Left renal pelvis (tissue), 4 donors: ENCODE data around the gene MACROD1. TPM values are rescaled to one million over a fixed set of nuclear protein-coding genes. Genes with fewer than 3 reads are reported as not detected.

ENCODE experiments used
- DNase-seq, 4 donors: peaks; one replicate each; pipeline ENCODE4 v3.0.0-alpha.2; 2013; ENCODE audit warnings: low read depth in 4 of 4, low spot score in 3 of 4
- polyA plus RNA-seq, 4 donors: library from polyadenylated mRNA; unstranded; fragments of 120-200 nt; gene quantifications; one replicate each; pipeline ENCODE4 v1.2.1, GENCODE V29; 2013; ENCODE audit not compliant: insufficient read length in 4 of 4

Gene MACROD1
- polyA plus RNA-seq, 4 donors = 14.9 to 17.8 (median 15.3) TPM

DNA sequence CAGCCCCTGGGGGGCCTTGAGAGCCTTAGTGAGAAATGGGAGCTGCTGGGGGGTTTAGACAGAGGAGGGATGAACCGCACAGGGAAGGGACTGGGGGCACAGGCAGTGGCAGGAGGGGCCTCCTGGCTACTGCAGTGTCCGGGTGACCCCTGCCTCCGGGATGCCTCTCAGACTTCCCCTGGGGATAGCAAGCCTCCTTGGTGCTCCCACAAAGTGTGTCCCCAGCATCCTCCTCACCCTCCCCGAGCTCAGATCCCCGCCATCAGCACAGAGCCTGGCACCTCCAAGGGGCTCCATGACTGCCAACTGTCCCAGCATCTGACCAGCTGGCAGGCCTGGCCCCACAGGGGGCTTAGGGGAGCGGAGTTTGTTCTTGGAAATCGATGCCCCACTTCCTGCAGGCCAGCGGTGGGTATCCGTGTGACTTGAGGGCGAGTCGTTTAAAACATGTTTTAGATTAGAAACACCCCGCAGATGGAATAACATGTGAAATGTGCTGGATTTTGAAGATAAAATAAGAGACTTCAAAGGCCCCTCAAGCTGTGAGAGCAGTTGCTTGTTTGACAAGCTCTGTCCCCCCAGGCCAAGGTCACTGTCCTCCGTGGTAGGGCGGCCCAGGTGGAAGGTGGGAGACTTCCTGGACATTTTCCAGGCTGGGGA is 143.7 kb downstream of the MACROD1 start:
- DNase-seq = no peak

DNA sequence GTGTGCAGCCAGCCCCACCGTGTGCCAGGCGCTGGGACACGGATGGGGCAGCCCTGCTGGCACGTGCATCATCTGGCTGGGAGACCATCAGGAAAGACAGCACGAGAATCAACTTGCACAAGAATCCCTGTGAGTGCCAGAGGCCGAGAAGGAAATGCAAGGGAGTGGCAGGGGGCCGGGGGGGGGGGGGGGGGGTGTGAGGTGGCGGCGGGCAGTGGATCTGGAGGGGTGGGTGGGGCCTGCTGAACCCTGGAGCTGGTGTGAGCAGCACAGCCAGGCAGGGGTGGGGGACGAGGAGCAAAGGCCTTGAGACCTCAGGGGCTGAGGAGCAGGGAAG is 144.2 kb downstream of the MACROD1 start:
- no peak for DNase-seq

DNA sequence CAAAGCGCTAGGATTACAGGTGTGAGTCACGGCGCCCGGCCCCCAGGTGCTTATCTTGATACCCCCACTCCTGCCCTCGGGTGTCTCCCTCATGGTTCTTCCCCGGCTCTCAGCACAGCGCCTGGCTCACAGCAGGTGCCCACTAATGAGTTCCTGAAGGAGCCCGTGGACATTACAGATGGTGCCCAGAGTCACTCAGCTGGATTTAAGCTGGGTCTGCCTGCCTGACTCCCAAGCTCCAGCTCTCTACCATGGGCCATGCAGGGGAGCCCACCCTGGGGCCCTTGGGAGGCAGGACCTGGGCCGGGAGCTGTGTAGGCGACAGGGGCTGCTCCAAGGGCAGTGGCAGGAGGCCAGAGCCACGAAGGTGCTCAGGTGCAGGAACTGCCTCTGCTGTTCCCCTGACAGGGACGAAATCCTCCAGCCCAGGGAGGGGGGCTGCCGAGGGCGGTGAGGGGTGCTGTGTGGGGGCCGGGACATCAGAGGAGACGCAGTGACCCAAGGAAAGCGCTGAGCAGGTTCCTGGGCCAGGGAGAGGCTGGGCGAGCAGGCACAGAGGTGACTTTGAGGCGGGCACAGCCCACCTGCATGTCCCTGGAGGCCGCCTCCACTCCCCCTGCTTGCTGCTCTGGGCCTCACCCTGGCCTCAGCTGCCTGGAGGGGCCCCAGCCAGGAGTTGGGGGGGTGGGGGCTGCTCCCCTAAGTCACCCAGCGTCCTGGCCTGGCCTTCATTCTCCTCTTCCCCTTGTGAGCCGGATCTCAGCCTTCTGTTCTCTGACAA is 144.7 kb downstream of the MACROD1 start:
- no peak for DNase-seq

DNA sequence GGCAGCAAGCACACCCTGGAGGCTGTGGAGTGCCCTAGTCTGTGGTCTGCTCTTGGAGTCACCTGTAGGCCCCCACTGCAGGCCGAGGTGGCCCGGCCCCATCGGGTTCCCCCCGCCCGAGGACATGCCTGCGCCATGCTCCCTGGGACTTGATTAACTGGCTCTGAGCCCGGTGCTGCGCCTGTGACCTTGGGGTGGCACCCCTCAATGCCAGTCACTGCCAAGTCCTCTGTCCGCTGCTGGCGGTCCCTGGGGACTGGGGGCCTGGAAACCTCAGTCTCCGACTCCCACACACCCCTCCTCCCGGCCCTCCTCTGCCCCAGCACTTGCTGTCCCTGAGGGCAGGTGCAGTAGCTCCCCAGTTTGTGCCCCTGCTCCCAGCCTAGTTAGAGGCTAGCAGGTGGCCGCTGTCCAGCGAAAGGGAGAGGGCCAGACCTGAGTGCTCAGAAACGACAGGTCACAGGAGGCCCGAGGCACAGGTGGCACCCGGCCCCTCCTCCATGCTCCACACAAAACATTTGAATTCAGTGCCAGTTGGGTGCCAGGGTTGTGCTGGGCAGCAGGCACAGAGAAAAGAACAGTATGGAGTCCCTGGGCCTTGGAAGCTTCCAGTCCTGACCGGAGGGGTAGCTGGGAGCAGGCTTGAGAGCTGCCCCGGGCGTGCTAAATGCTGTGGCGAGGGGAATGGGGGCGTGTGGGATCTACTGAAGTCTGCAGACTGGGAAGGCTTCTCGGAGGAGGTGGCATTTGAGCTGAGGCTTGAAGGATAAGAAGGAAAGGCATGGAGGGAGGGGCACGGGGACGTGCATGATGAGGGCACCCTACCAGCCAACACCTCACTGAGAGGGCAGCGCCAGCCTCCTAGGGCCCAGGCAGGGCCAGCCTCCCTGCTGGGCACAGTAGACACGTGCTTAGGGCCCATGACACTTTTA is 146.5 kb downstream of the MACROD1 start:
- DNase-seq = no peak

DNA sequence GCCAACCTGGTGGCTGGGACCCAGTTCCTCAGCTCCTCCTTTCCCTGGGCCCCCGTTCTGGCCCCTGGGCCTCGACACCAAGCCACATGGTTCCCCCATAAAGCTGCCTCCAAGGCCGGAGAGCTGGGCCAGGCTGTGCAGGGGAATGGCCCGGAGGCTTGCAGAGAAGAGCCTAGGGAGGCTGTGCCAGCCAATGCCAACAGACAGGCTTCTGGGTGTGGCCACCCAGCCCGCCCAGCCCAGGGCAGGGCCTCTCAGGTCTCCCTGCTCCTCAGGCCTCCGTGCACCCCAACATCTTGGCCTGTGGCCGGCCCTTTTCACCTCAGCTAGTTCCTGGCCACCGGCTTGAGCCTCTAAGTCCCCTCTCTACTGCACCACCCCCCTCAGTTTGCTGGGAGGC is 147.6 kb downstream of the MACROD1 start:
- no peak for DNase-seq

DNA sequence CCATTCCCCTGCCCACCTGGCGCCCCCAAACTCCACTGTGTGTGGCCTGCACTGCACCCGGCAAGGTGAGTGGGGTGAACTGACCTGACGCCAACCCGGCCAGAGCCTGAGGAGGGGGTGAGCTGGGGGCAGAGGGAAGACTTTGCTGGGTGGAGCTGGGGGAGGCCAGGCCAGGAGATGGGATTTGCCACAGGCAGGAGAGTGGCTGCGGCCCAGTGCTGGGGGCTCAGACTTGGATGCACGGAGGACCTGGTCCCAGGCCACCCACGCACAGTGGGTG is 148.0 kb downstream of the MACROD1 start:
- no peak for DNase-seq

DNA sequence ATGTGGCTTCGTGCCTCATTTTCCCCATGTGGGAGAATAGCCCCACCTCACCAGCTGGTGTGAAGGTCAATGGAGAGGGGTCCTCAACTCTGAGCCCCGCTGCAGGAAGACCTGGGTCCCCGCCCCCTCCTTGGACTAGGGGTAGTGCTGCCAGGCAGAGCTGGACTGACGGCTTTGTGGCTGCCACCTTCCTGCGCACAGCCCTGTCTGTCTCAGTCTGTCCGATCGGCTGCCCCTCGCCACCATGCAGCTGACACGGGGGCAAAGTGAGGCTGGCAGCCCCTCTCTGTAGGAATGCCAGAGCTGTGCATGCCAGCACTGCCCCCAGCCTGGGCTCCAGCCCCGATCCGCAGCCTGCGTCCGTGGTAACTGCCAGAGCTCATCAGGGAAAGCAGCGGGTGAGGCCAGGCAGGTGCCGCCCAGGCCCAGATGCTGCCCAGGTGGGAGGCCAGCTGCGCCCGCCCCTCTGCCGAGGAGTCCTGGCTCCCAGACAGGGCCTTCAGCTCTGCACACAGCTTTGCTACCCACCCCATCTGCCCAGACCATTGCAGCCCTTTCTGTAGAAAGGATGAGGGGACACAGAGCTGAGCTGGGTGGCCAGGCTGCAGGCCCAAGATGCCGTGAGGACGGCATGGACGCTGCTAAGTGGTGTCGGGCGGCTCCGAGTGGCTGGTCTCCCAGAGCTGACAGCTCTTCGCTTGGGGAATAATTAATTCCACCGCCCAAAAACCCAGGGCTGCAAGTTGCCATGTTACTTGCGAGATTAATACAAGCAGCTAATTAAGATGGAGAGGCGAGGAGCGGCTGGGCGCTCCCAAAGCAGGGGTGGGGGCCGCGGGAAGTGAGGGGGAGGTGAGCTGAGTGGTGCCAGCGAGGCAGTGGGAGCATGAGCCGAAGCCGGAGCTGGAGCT is 149.7 kb downstream of the MACROD1 start:
- no peak for DNase-seq

DNA sequence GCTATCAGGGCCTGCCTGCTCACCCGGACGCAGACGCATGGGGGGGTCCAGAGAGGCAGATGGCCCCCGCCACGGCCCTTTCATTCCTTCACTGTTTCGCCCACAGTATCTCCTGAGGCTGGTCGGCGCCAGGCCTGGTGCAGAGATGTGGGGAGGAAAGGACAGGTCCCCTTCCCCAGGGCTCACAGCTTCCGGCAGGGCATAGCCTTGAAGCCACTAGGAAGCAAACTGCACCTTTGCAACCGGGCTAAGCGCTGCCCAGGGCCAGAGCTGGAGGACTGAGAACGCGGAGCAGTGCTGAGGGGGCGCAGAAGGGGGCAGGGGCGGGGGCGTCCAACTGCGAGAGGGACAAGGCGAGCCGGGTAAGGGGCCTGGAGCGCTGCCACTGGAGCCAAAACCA is 150.4 kb downstream of the MACROD1 start:
- no peak for DNase-seq

DNA sequence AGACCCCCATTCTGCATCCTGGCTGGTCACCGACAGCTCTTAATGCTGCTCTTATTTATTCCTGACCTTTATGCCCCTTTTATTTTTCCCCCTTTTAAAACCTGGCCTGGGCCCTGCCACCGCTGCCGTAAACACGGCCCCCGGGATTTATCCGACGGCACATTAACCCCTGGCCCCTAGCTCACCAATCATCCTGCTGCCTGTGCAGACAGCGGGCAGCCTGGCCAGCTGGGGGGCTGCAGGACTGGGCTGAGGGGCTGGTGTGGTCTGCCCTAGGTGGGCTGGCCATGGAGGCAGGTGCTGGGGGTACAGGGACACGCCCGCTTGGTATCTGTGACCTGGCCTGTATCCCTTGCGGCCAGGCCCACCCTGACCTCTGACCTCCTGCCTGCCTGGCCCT is 151.6 kb downstream of the MACROD1 start:
- no peak for DNase-seq

DNA sequence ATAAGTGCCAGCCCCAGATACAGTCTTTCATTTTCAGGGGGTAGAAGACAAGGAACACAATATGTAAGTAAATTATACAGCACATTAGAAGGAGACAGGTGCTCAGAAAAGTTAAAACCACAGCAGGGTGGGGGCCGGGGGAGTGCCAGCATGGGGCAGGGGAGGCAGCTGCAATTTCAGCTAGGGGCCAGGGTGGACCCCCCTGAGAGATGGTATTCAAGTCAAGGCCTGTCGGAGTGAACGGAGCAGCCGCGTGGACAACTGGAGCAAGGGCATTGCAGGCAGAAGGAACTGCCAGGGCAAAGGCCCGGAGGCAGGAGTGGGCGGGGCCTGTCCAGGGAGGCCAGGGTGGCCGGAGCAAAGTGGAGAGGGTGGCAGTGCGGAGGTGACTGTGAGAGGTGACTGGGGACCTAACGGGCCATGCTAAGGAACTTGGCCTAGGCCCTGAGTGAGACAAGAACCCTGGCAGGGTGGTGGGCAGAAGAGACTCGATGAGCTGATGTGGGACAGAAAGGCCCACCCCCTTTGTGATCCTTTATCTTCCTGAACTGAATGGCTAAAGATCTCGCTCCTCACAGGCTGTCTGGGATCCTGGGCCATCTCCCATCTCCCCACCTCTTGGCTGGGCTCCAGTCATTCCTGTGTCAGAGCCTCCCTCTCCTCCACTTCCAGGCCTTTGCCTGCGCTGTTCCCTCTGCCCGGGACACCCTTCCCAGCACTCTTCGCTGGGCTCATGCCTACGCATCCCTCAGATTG is 152.6 kb downstream of the MACROD1 start:
- no peak for DNase-seq

DNA sequence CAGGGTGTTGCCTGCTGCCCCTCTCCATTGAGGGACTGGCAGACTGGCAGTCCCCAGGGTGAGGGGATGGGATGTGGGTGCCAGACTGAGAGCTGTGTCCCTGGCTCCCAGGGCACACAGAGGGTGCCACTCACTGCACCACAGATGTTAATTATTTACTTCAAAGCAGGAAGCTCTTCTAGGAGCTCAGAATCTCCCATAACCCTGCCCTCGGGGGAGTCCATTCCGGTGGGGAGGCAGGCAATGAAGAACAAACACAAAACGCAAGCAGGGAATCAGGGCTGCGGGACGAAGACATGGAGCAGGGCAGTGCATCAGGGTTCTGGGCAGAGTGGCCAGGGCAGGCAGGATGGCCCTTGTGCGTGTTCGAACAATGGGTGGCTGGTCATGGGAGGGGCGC is 154.5 kb downstream of the MACROD1 start:
- no peak for DNase-seq

DNA sequence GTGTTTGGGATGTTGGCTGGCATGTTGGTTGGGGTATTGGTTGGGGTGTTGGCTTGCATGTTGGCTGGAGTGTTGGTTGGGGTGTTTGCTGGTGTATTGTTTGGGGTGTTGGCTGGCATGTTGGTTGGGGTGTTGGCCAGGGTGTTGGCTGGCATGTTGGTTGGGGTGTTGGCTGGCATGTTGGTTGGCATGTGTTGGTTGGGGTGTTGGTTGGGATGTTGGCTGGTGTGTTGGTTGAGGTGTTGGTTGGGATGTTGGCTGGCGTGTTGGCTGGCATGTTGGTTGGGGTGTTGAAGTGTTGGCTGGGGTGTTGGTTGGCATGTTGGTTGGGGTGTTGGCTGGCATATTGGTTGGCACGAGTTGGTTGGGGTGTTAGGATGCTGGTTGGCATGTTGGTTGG is 155.1 kb downstream of the MACROD1 start:
- no peak for DNase-seq

DNA sequence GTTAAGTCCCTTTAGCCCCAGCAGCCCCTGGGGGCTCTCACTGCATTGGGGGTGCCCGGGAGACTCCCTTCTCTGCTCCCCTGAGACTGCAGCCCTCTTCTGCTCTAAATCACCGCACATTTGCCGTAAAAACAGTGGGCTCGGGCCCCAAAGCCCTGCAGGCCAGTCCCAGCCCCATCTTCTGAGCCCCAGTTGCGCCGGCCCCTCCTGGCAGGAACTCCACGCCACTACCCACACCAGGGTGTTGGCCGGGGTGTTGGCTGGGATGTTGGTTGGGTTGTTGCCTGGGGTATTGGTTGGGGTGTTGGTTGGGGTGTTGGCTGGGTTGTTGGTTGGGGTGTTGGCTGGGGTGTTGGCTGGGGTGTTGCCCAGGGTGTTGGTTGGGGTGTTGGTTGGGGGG is 156.2 kb downstream of the MACROD1 start:
- DNase-seq = no peak

DNA sequence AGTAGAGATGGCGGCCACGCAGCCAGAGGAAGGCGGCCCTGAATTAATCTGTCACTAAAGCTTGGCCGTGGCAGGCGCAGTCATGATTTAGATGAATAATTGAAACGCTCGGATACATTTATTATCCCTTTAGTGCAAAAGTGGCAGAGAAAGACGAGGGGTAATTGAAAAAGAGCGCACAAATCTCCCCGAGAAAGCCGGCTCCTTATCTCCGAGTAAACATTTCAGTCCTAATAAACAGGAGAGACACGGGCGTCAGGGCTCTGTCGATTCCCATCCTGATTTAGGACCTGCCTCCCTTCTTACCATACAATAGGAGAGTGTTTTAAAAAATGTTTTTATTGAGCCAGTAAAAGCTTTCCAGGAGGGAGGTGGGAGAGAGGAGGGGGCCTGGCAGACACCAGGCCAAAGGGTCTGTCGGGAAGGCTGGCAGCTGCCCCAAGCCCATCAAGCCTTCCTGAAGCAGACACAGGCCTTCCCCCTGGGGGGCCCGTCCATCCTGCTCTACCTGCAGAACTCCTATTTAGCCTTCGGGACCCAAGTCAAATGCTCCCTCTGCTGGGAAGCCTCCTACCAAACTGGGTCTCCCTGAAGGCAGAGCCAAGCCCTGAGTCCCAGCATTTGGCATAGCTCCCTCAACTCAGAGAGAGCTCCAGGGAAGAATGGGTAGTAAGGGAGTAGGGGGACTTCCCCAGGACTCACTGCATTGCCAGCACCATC is 156.8 kb downstream of the MACROD1 start:
- no peak for DNase-seq

DNA sequence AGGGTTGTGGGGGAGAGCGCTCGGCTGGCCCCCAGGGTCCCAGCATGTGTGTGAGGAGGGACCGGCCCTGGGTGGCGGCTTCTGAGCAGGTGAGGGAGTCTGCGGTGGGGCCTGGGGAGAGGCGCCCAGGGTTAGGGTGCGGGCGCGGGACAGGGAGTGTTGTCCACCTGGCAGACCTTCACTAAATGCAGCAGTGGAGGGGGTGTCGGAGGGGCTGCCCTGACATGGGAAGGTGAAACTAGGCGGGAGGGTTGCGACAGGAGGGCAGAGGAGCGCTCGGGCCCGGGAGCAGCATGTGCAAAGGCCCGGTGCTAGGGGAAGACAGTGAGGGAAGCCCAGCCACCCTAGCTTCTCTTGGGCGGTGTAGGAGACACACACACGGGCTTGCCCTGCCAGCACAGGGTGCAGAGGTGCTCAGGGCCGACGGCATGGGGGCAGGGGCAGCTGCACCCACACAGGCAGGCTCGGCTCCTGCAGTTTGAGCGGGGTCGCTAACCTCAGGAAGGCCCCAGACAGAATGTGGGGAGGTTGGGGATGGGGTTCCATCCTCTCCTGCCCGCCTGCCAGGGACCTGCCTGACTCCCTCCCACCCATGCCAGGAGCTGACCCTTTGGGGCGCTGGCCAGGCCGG is 157.5 kb downstream of the MACROD1 start:
- DNase-seq = no peak

DNA sequence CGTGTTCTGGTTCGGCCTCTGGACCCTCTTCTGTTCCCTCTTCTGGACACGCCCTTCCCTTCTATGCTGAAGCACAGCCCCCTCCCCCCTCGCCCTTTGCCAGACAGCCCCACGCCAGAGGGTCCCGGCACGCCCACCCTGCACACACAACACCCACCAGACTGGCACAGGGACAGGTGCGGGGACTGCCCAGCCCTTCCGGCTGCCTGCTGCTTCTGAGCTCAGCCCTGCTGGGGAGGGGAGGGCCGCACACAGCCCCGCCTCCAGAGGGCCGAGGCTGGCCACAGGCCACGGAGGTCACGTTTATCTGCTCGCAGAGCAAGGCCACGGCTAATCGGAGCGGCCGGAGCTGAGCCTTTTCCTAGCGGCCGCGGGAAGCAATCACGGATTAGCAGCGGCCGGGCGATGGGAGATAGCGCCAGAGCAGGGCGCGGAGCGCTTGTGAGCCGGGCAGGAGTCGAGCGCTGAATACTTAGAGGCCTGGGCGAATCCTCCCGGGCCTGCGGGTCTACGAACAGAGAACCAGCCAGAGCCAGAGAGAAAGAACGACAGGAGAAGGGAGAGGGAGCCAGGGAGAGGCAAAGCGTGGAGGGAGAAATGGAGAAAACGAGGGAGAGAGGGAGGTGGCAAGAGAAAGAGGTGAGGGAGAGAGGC is 158.2 kb downstream of the MACROD1 start:
- no peak for DNase-seq

DNA sequence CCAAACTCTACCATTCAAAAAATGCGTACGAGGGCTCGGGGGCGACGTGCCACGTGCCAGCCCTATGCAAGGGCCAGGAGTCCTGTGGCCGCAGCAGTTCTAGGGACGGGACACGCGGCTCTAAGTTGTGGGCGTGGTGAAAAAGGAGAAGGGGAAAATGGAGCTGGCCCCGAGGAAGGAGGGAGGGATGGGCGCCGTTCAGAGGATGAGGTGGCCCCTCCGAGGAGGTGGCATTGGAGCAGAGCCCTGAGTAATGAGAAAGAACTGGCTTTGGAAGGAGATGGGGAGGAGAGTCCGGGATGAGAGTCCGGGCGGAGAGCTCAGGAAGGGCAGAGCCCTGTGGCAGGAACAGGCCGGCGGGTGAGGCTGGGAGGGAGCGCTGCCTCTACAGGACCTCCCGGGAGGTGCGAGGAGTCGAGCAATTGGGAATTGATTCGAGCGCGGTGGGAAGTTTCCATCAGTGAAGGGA is 158.7 kb downstream of the MACROD1 start:
- no peak for DNase-seq

DNA sequence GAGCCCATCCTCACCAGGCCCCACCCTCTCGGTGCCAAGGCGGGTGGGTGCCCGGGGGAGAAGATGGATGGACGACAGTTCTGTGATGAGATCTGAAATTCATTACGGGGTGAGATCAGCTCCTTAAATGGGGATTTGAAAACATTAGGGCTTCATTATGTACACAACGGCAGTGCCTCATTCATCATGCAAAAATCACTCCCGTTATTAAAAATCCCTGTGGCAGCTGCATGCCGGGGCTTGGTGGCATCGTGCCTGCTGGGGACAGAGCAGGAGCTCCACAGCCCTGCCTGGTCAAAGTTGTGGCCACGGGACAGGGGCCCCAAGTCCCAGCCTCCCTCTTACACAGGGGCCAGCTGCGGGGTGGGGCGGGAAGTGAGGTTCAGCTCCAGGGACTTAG is 159.5 kb downstream of the MACROD1 start:
- no peak for DNase-seq
